Endothelial cell of umbilical vein (primary cell): ENCODE results near the gene CELF5. TPM values are rescaled to one million over a fixed set of nuclear protein-coding genes. Genes with fewer than 3 reads are reported as not detected.

Experiments used
- BruUV-seq: library from RNA; stranded (reverse); fragments of 400-500 nt; replicated peaks from 2 replicates; lab custom pipeline; 2021; lab: Mats Ljungman, UMichigan
- CTCF ChIA-PET: fragments of 300-600, 350-600 bp; sonication (Branson Sonifier 250); formaldehyde crosslinking; loops from one replicate; lab custom pipeline; 2021; ENCODE audit warnings: antibody characterized with exemption, inconsistent platforms; lab: Charles Lee
- POLR2A ChIA-PET: fragments of 300-600, 350-600 bp; sonication (Branson Sonifier 250); formaldehyde crosslinking; loops from one replicate; lab custom pipeline; 2021; ENCODE audit warnings: antibody characterized with exemption, inconsistent platforms; lab: Charles Lee
- DNase-seq: peaks from one replicate; pipeline ENCODE4 v3.0.0-alpha.2; 2011; ENCODE audit warnings: low read depth, low spot score
- FAIRE-seq: peaks from 2 replicates; lab custom pipeline; 2011; peaks lifted over from hg19 to GRCh38; lab: Jason Lieb, UNC
- H2AFZ ChIP-seq: 2 replicates; pipeline ENCODE4 v1.6.0; 2012; ENCODE audit warnings: low read depth, low read length, control low read depth, inconsistent platforms
- H3K27ac ChIP-seq: 2 replicates; pipeline ENCODE4 v1.5.1; 2011; ENCODE audit warnings: low read depth, mild to moderate bottlenecking, control low read depth, low read length, moderate library complexity; ENCODE audit not compliant: insufficient read depth
- H3K27me3 ChIP-seq, 2 experiments: 2 replicates each; pipeline versions ENCODE4 v1.6.0 to v1.6.1; 2011; ENCODE audit warnings: low read length in 2 of 2, mixed read lengths in 1 of 2; ENCODE audit not compliant: control insufficient read depth in 2 of 2, insufficient read depth in 2 of 2
- H3K36me3 ChIP-seq, 2 experiments: 2 replicates in 1 of 2; 3 replicates in 1 of 2; pipeline ENCODE4 v1.5.1; 2011; ENCODE audit warnings: low read length in 2 of 2, mild to moderate bottlenecking in 1 of 2, moderate library complexity in 1 of 2; ENCODE audit not compliant: control insufficient read depth in 2 of 2, insufficient read depth in 2 of 2; ENCODE audit errors: extremely low read depth in 1 of 2
- H3K4me1 ChIP-seq: 3 replicates; pipeline ENCODE4 v1.5.1; 2011; ENCODE audit warnings: mild to moderate bottlenecking, low read length; ENCODE audit not compliant: control insufficient read depth, insufficient read depth; ENCODE audit errors: extremely low read depth
- H3K4me2 ChIP-seq: 2 replicates; pipeline ENCODE4 v1.6.1; 2011; ENCODE audit warnings: low read length, control low read depth, mixed read lengths; ENCODE audit not compliant: insufficient read depth
- H3K4me3 ChIP-seq, 3 experiments: fragments of 200-600 bp in 1 of 3; sonication (generic), shearing (Covaris generic) in 1 of 3; replicated peaks in 1 of 3; 2 replicates each; pipeline ENCODE4 v1.5.1; 2011 to 2016; ENCODE audit warnings: control low read depth in 3 of 3, low read length in 3 of 3, mild to moderate bottlenecking in 2 of 3, inconsistent platforms in 1 of 3, low read depth in 1 of 3, moderate library complexity in 1 of 3; ENCODE audit not compliant: insufficient read depth in 1 of 3
- H3K79me2 ChIP-seq: 2 replicates; pipeline ENCODE4 v1.6.0; 2012; ENCODE audit warnings: low read length, inconsistent platforms; ENCODE audit not compliant: control insufficient read depth, insufficient read depth
- H3K9ac ChIP-seq: replicated peaks from 2 replicates; pipeline ENCODE3; 2011; ENCODE audit warnings: low read length, control low read depth; ENCODE audit not compliant: insufficient read depth; ENCODE audit errors: extremely low read depth
- H3K9me1 ChIP-seq: replicated peaks from 3 replicates; pipeline ENCODE4 v1.6.0; 2011; ENCODE audit warnings: mild to moderate bottlenecking, low read length; ENCODE audit not compliant: control insufficient read depth, insufficient read depth; ENCODE audit errors: extremely low read depth
- H3K9me3 ChIP-seq: replicated peaks from 2 replicates; pipeline ENCODE4 v1.5.1; 2012; ENCODE audit warnings: low read length, inconsistent platforms; ENCODE audit not compliant: control insufficient read depth, insufficient read depth
- H4K20me1 ChIP-seq: replicated peaks from 2 replicates; pipeline ENCODE3; 2011; ENCODE audit warnings: mild to moderate bottlenecking, low read length; ENCODE audit not compliant: control insufficient read depth, insufficient read depth; ENCODE audit errors: extremely low read depth
- CTCF ChIP-seq, 2 donors: IDR thresholded peaks; 1 replicate in 1 of 2; 2 replicates in 1 of 2; pipeline ENCODE4 v1.5.1; 2011; ENCODE audit warnings: low read length in 2 of 2, mild to moderate bottlenecking in 2 of 2, moderate library complexity in 2 of 2, control low read depth in 1 of 2, inconsistent platforms in 1 of 2, low read depth in 1 of 2; ENCODE audit not compliant: insufficient read depth in 1 of 2; ENCODE audit errors: extremely low read depth in 1 of 2
- EZH2 ChIP-seq: IDR thresholded peaks from 2 replicates; pipeline ENCODE4 v1.6.1; 2012; ENCODE audit warnings: borderline replicate concordance, low read depth, mild to moderate bottlenecking, moderate library complexity, low read length, inconsistent platforms; ENCODE audit not compliant: severe bottlenecking
- FOS ChIP-seq: IDR thresholded peaks from 2 replicates; pipeline ENCODE4 v1.6.1; 2011; ENCODE audit warnings: mild to moderate bottlenecking, low read length, moderate library complexity, borderline replicate concordance; ENCODE audit not compliant: insufficient read depth
- MYC ChIP-seq: IDR thresholded peaks from one replicate; pipeline ENCODE4 v1.6.1; 2011; ENCODE audit warnings: mild to moderate bottlenecking, low read depth, low read length
- POLR2A ChIP-seq: IDR thresholded peaks from 2 replicates; pipeline ENCODE4 v1.6.1; 2012; ENCODE audit warnings: low read depth, mild to moderate bottlenecking, control low read depth, low read length
- POLR2AphosphoS5 ChIP-seq: IDR thresholded peaks from 2 replicates; pipeline ENCODE4 v1.6.1; 2012; ENCODE audit warnings: low read depth, mild to moderate bottlenecking, control low read depth, low read length, moderate library complexity; ENCODE audit not compliant: insufficient read depth
- dilution Hi-C: fragments of 300-500 bp; cut with MboI; formaldehyde crosslinking; loops from one replicate; pipeline ENCODE4 v1.15.0; 2019; ENCODE audit warnings: low sequenced_read_pairs; ENCODE audit not compliant: extremely low pct_ligation_motif_present
- intact Hi-C: fragments of 100-400 bp; cut with micrococcal nuclease; formaldehyde crosslinking; loops from one replicate; pipeline ENCODE4 v1.10.0; 2022
- polyA plus RNA-seq, 4 experiments: library from polyadenylated mRNA; depleted of rRNA in 3 of 4; stranded (reverse) in 3 of 4; unstranded in 1 of 4; fragments of >200 nt; gene quantifications; 2 replicates each; pipeline versions ENCODE4 v1.2.1 to v1.2.3, GENCODE V29; 2011 to 2012; ENCODE audit warnings: missing spikeins in 1 of 4
- total RNA-seq: library from RNA; stranded (reverse); gene quantifications from 2 replicates; pipeline ENCODE4 v1.2.3, GENCODE V29; 2021
- TF ChIP-seq, protein P1 (sequence below): IDR thresholded peaks from 2 replicates; pipeline ENCODE4 v1.6.1; 2011; ENCODE audit not compliant: insufficient read depth, insufficient read length

CELF5 gene
- total and polyA plus RNA-seq, 2 donors (not counting 3 experiments of a cell fraction or from before 2014, with no cell fraction given): not detected

- CTCF ChIA-PET: no interaction called here
- TF ChIP-seq POLR2A (no peak), FOS (no peak), EZH2 (no peak)
- Histone ChIP-seq H4K20me1 (no peaks in the 10 kb centered on the region), H3K36me3 (peaks cover 0 to 8% of the 10 kb centered on the region in 2 experiments), H3K9me1 (no peaks in the 10 kb centered on the region), H3K4me2 (no peak overlapping the region), H3K4me3 (no peak overlapping the region), H3K27ac (no peak overlapping the region), H3K9me3 (no peaks in the 10 kb centered on the region), H3K79me2 (peaks cover 22% of the 10 kb centered on the region), H3K9ac (no peak overlapping the region), H3K4me1 (no peaks in the 10 kb centered on the region), H2AFZ (no peak overlapping the region), H3K27me3 (no peaks in the 10 kb centered on the region)
- POLR2A ChIA-PET: no interaction called here
- no TSS peak for BruUV-seq
- FAIRE-seq (no peak), DNase-seq (no peak)
- intact Hi-C loops: no loop called here
- dilution Hi-C loops: no loop called here
Observed at GRCh38 chr19:3194106-3195087, 30.1 kb upstream of the CELF5 start.

DNA sequence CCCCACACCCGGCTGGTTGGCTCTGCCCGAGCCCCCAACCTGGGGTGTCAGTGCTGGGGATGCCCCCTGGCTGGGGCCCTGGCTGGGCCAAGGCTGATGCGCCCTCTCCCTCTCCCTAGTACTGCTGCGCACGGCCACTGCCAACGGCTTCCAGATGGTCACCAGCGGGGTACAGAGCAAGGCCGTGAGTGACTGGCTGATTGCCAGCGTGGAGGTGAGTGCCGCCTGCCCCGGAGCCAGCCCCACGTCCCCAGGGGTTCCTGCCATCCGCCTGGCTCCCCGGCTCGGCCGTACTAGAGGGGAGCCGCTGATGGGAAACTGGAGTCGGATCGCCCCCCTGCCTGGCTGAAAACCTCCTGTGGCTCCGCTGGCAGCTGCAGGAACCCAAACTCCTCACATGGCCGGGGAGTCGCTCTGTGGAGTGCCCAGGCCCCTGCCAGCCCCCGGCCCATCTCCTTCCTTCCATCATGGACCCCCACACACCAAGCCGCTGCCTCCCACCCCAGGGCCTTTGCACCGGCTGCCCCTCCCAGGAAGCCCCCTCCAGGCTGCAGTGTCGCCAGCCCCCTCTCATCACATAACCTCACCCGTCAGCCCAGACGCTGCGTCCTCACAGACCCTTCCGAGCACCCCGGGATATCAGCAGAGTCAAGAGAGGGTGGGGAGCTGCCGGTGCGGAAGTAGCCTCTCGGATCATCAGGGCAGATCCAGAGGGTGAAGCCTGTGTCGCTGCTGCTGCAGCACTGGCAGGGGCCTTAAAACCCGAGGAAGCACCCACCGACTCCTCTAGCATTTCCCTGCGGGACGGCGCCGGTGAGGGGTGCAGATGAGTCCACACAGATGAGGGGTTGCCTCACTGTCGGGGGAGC, 28.2 kb upstream of the CELF5 start:
- H3K4me1 ChIP-seq: no peaks in the 10 kb centered on the region
- H3K9me3 ChIP-seq: no peaks in the 10 kb centered on the region
- ChIA-PET CTCF (no interaction called here), POLR2A (no interaction called here)
- intact Hi-C loops: no loop called here
- H3K27ac ChIP-seq: no peak overlapping the region
- TF ChIP-seq POLR2AphosphoS5: no peak
- TF ChIP-seq MYC: no peak
- TF ChIP-seq CTCF (IDR thresholded peaks at IDR 0.05; ENCODE audit: extremely low read depth in 1 of 2, insufficient read depth in 1 of 2, low read depth in 1 of 2, low read length in 2 of 2): no peak
- TF ChIP-seq EZH2: no peak
- TF ChIP-seq, protein P1, sequence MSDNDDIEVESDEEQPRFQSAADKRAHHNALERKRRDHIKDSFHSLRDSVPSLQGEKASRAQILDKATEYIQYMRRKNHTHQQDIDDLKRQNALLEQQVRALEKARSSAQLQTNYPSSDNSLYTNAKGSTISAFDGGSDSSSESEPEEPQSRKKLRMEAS: no peak
- TF ChIP-seq FOS: no peak
- BruUV-seq: no TSS peak
- no peak overlapping the region for H3K9ac ChIP-seq
- FAIRE-seq (no peak), DNase-seq (no peak)
- H3K27me3 ChIP-seq: no peaks in the 10 kb centered on the region
- no peak overlapping the region for H2AFZ ChIP-seq
- H3K9me1 ChIP-seq: no peaks in the 10 kb centered on the region
- no peak overlapping the region for H3K4me3 ChIP-seq
- peaks cover 3% of the 10 kb centered on the region for H3K79me2 ChIP-seq
- no peak overlapping the region for H3K4me2 ChIP-seq
- H3K36me3 ChIP-seq: peaks cover 0 to 12% of the 10 kb centered on the region in 2 experiments
- H4K20me1 ChIP-seq: no peaks in the 10 kb centered on the region
- dilution Hi-C loops: no loop called here
